Cerebellar nuclear complex (tissue), 1 donor: ENCODE measurements around the gene PLXDC1.

Experiments
- DNase-seq, 2 experiments: peaks; one replicate each; lab custom pipeline; 2025; lab: John Stamatoyannopoulos, UW

Gene PLXDC1

GRCh38 chr17:39014044-39014794, 137.2 kb downstream of the PLXDC1 start:
- no peak for DNase-seq
